Esophagus muscularis mucosa (tissue), 4 donors: ENCODE measurements around the gene BMP3. TPM values are rescaled to one million over a fixed set of nuclear protein-coding genes. Genes with fewer than 3 reads are reported as not detected.
A peak's percentile ranks its signal among the peaks of the same experiment; 100 is the strongest.

Experiments used
- DNase-seq: peaks from one replicate; pipeline ENCODE4 v3.0.0-alpha.2; 2017; ENCODE audit errors: extremely low spot score
- H3K27ac ChIP-seq, 4 donors: fragments of 200-600 bp; sonication (generic); replicated peaks in 1 of 4; 1 replicate in 3 of 4; 2 replicates in 1 of 4; pipeline ENCODE4 v1.5.1; 2016 to 2019; ENCODE audit warnings: mild to moderate bottlenecking in 1 of 4
- H3K27me3 ChIP-seq, 4 donors: fragments of 200-600 bp; sonication (generic); one replicate each; pipeline versions ENCODE4 v1.5.1 to v1.6.0; 2016 to 2019
- H3K36me3 ChIP-seq, 4 donors: fragments of 200-600 bp; sonication (generic); one replicate each; pipeline ENCODE4 v1.5.1; 2016 to 2019
- H3K4me1 ChIP-seq, 4 donors: fragments of 200-600 bp; sonication (generic); one replicate each; pipeline ENCODE4 v1.5.1; 2016 to 2019
- H3K4me3 ChIP-seq, 4 donors: fragments of 200-600 bp; sonication (generic); 1 replicate in 2 of 4; 2 replicates in 2 of 4; pipeline ENCODE4 v1.5.1; 2016 to 2019; ENCODE audit warnings: mild to moderate bottlenecking in 4 of 4, moderate library complexity in 1 of 4
- H3K9me3 ChIP-seq, 4 donors: fragments of 200-600 bp; sonication (generic); 1 replicate in 3 of 4; 2 replicates in 1 of 4; pipeline ENCODE4 v1.5.1; 2016 to 2019
- EP300 ChIP-seq: sonication (generic); formaldehyde crosslinking; IDR thresholded peaks from one replicate; pipeline ENCODE4 v1.6.1; 2017; ENCODE audit warnings: antibody characterized with exemption
- POLR2A ChIP-seq: fragments of 450-650 bp; IDR thresholded peaks from one replicate; pipeline ENCODE4 v1.6.1; 2017; ENCODE audit warnings: antibody characterized with exemption, moderate library complexity, mild to moderate bottlenecking, low read depth
- POLR2AphosphoS5 ChIP-seq, 2 donors: sonication (generic); formaldehyde crosslinking; IDR thresholded peaks; one replicate each; pipeline ENCODE4 v1.6.1; 2017; ENCODE audit warnings: antibody characterized with exemption in 2 of 2
- WGBS: methylation state at CpG from one replicate; pipeline ENCODE4 v1.1.5; 2018; 5-methylcytosine and 5-hydroxymethylcytosine counted together
- intact Hi-C: fragments of 100-400 bp; cut with DNase I; formaldehyde crosslinking; loops from one replicate; pipeline ENCODE4 v1.15.1; 2023
- total RNA-seq, 4 donors: library from RNA; depleted of rRNA; stranded (reverse); fragments of >200 nt; gene quantifications; one replicate each; pipeline versions ENCODE4 v1.1.0 to v1.2.1, GENCODE V29; 2016
- TF ChIP-seq, protein P1 (sequence below), 3 experiments: fragments of 200-600 bp in 2 of 3; fragments of 450-650 bp in 1 of 3; sonication (generic) in 2 of 3; IDR thresholded peaks; one replicate each; pipeline ENCODE4 v1.5.1; 2017 to 2019; ENCODE audit warnings: antibody characterized with exemption in 3 of 3, mild to moderate bottlenecking in 2 of 3, moderate library complexity in 1 of 3

The BMP3 gene
- total RNA-seq, 4 donors from 2014 or later, result 15.7 to 23.8 (median 18.0) TPM

GRCh38 chr4:81032771-81033684 is 2.5 kb downstream of the BMP3 start:
- Histone ChIP-seq H3K9me3 (no peaks in the 10 kb centered on the region), H3K4me3 (peak overlapping the region in 3 of 4 donors; percentile 66 to 72 (median 69)), H3K4me1 (peaks cover 11 to 29% (median 25%) of the 10 kb centered on the region in 4 donors), H3K27ac (peak overlapping the region in 3 of 4 donors; percentile 68 to 82 (median 74)), H3K27me3 (peaks cover 0 to 24% (median 0%) of the 10 kb centered on the region in 4 donors), H3K36me3 (no peaks in the 10 kb centered on the region)
- TF ChIP-seq, protein P1, sequence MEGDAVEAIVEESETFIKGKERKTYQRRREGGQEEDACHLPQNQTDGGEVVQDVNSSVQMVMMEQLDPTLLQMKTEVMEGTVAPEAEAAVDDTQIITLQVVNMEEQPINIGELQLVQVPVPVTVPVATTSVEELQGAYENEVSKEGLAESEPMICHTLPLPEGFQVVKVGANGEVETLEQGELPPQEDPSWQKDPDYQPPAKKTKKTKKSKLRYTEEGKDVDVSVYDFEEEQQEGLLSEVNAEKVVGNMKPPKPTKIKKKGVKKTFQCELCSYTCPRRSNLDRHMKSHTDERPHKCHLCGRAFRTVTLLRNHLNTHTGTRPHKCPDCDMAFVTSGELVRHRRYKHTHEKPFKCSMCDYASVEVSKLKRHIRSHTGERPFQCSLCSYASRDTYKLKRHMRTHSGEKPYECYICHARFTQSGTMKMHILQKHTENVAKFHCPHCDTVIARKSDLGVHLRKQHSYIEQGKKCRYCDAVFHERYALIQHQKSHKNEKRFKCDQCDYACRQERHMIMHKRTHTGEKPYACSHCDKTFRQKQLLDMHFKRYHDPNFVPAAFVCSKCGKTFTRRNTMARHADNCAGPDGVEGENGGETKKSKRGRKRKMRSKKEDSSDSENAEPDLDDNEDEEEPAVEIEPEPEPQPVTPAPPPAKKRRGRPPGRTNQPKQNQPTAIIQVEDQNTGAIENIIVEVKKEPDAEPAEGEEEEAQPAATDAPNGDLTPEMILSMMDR (IDR thresholded peaks at IDR 0.05), result no peak
- TF ChIP-seq POLR2A (no peak), POLR2AphosphoS5 (IDR thresholded peaks at IDR 0.05) (peak in 1 of 2 donors; percentile 24)
- WGBS, result 77% methylated on average over 4 of the region's 4 CpGs
- DNase-seq, result no peak
- intact Hi-C loops, result no loop called here

DNA sequence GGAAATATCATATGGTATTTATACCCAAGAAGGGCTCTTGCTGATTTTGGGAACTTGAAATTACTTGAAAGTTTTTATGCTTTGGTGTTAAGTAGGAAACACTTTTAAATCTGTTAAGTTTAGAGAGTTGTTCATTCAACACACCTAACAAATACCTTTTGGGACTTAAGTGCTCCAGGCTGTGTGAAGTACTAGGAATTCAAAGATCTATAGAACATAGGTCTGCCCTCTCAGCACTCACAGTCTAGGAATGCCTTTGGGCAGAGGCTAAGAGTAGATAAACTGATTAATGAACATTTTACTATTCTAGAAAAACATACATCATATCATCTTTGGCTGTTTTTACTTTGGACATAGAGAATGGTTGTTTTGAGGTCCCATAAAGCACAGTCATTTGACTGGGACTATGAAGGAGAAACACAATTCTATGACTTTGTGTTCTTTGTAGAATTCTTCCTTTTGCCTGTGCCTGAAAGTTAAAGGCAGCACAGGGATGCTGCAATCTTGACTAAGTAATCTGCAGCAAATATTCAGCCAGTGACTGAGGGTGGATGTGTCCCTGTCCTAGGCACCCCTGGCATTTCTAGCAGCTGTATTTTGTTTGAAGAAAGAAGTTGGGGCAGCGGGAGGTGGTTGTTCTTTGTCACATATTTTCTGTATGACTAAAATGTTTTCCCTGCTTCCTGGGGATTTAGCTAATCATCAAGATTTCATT is 8.3 kb downstream of the BMP3 start:
- 53% methylated on average over 1 of the region's 1 CpG for WGBS
- Histone ChIP-seq H3K4me3 (no peak overlapping the region), H3K27ac (peak overlapping the region in 2 of 4 donors; percentile 13 to 23), H3K36me3 (no peaks in the 10 kb centered on the region), H3K27me3 (no peaks in the 10 kb centered on the region), H3K4me1 (peaks cover 0 to 26% (median 16%) of the 10 kb centered on the region in 4 donors), H3K9me3 (no peaks in the 10 kb centered on the region)
- no peak for TF ChIP-seq POLR2A
- no peak for TF ChIP-seq EP300
- no peak for TF ChIP-seq POLR2AphosphoS5 (IDR thresholded peaks at IDR 0.05)
- TF ChIP-seq, protein P1 (IDR thresholded peaks at IDR 0.05), result no peak
- intact Hi-C loops, result no loop called here
- DNase-seq, result no peak

- no peaks in the 10 kb centered on the region for H3K27me3 ChIP-seq
- H3K4me3 ChIP-seq, result no peak overlapping the region
- TF ChIP-seq EP300, result no peak
- TF ChIP-seq, protein P1 (IDR thresholded peaks at IDR 0.05), result no peak
- no peak for TF ChIP-seq POLR2AphosphoS5 (IDR thresholded peaks at IDR 0.05)
- TF ChIP-seq POLR2A, result no peak
- peaks cover 0 to 26% (median 16%) of the 10 kb centered on the region in 4 donors for H3K4me1 ChIP-seq
- no peak for DNase-seq
- H3K27ac ChIP-seq, result peak overlapping the region in 3 of 4 donors; percentile 8 to 23 (median 13)
- H3K9me3 ChIP-seq, result no peaks in the 10 kb centered on the region
- 59% methylated on average over 4 of the region's 4 CpGs for WGBS
- intact Hi-C loops, result no loop called here
- no peaks in the 10 kb centered on the region for H3K36me3 ChIP-seq
Observed at GRCh38 chr4:81039351-81039972, 9.0 kb downstream of the BMP3 start.

GRCh38 chr4:81040012-81040659 is 9.6 kb downstream of the BMP3 start:
- no peak for DNase-seq
- no peaks in the 10 kb centered on the region for H3K36me3 ChIP-seq
- peak overlapping the region in 2 of 4 donors; percentile 8 to 20 for H3K27ac ChIP-seq
- H3K9me3 ChIP-seq, result no peaks in the 10 kb centered on the region
- no peak overlapping the region for H3K4me3 ChIP-seq
- TF ChIP-seq, protein P1 (IDR thresholded peaks at IDR 0.05), result peak; percentile 59 to 69 (median 67)
- TF ChIP-seq POLR2A, result no peak
- H3K27me3 ChIP-seq, result no peaks in the 10 kb centered on the region
- intact Hi-C loops, result loop anchor here (10.0 kb wide), 1 partner anchor 425 kb away; no protein-coding TSS in a partner anchor
- H3K4me1 ChIP-seq, result peaks cover 0 to 26% (median 16%) of the 10 kb centered on the region in 4 donors
- 19% methylated on average over 4 of the region's 4 CpGs for WGBS
